Measurements from ENCODE around the gene GTF2H1. TPM values are rescaled to one million over a fixed set of nuclear protein-coding genes. Genes with fewer than 3 reads are reported as not detected.

GTF2H1 gene
- total RNA-seq: 10 to 100 TPM; 29.3 to 30.0 TPM
- long read RNA-seq, transcript GTF2H1-201 (15 exons, 2,982 nt): major isoform, 20 of 38 reads
- long read RNA-seq, partial matches to known transcripts: 5 of 38 reads
- long read RNA-seq, other reads (novel, unspliced or antisense): 9 of 38 reads

- DNase-seq: peak; percentile 96 to 98
- ATAC-seq: peak; percentile 97
- intact Hi-C loops (cut with DNase I, micrococcal nuclease): loop anchor here in 1 of 2 donors (5.0 kb wide), 1 partner anchor 75 kb away; no protein-coding TSS in a partner anchor
Measured at GRCh38 chr11:18321969-18322711, at the start of gene GTF2H1, which contains the start of gene HPS5. TSS of gene GTF2H1 (plus strand) at chr11:18322567. CDS start at chr11:18333075, 10,508 bp downstream. TSS of gene HPS5 (minus strand) at chr11:18322140. CDS start at chr11:18317858, 4,282 bp downstream.

- DNase-seq: no peak
- intact Hi-C loops (cut with DNase I, micrococcal nuclease): no loop called here
- no peak for ATAC-seq
Measured at GRCh38 chr11:18277565-18278271, 44.6 kb upstream of the GTF2H1 start.

- no peak for DNase-seq
- no peak for ATAC-seq
- intact Hi-C loops (cut with DNase I, micrococcal nuclease): no loop called here
Measured at GRCh38 chr11:18280438-18281045, 41.8 kb upstream of the GTF2H1 start.

GRCh38 chr11:18282626-18283025, 39.7 kb upstream of the GTF2H1 start:
- DNase-seq (no peak), ATAC-seq (no peak)
- intact Hi-C loops (cut with DNase I, micrococcal nuclease): no loop called here

- DNase-seq (no peak), ATAC-seq (no peak)
- intact Hi-C loops (cut with DNase I, micrococcal nuclease): no loop called here
Measured at GRCh38 chr11:18285841-18286240, 36.5 kb upstream of the GTF2H1 start.

- intact Hi-C loops (cut with DNase I, micrococcal nuclease): no loop called here
- DNase-seq: no peak
- ATAC-seq: no peak
Measured at GRCh38 chr11:18288911-18289310, 33.5 kb upstream of the GTF2H1 start.

DNA sequence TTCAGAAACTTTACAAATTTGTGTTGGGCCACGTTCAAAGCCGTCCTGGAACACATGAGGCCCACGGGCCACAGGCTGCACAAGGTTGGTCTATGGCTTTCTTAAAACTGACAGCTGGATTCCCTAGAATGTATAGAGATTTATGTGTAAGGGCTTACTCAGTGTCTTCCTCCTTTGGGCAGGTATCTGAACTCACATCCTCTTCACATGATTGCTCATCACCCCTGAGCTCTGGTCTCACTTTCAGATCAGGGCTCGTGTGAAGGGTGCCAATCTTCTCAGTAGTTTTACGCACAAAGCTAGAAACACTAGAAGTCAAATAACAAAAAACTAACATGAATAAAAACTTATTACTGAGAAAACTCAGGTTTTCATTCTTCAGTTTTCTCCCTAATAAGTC, 27.5 kb upstream of the GTF2H1 start:
- ATAC-seq (no peak), DNase-seq (no peak)
- intact Hi-C loops (cut with DNase I, micrococcal nuclease): no loop called here

DNA sequence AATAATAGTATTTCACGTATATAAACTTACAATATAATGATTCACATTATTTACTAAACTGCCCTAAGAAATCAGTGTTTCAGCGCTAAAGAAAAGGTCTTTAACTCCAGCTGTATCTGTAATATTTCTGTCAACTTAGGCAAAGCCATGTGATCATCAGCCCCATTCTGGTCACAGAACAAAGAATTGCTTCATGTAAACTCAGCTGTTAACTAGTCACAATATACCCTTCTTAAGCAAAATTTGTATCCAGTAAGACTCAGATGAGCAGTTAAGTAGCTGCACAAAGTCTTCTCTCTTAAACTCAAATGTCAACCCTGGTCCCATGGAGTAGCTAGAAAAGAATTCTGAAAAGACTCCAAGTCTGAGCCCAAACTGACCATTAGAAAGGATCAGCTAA, 27.1 kb upstream of the GTF2H1 start:
- ATAC-seq (no peak), DNase-seq (no peak)
- intact Hi-C loops (cut with DNase I, micrococcal nuclease): no loop called here

GRCh38 chr11:18299721-18300120, 22.6 kb upstream of the GTF2H1 start:
- intact Hi-C loops (cut with DNase I, micrococcal nuclease): no loop called here
- DNase-seq (no peak), ATAC-seq (no peak)

GRCh38 chr11:18304745-18305144, 17.6 kb upstream of the GTF2H1 start:
- intact Hi-C loops (cut with DNase I, micrococcal nuclease): no loop called here
- peak in 1 of 2 donors; percentile 15 for DNase-seq
- ATAC-seq: peak; percentile 98

DNA sequence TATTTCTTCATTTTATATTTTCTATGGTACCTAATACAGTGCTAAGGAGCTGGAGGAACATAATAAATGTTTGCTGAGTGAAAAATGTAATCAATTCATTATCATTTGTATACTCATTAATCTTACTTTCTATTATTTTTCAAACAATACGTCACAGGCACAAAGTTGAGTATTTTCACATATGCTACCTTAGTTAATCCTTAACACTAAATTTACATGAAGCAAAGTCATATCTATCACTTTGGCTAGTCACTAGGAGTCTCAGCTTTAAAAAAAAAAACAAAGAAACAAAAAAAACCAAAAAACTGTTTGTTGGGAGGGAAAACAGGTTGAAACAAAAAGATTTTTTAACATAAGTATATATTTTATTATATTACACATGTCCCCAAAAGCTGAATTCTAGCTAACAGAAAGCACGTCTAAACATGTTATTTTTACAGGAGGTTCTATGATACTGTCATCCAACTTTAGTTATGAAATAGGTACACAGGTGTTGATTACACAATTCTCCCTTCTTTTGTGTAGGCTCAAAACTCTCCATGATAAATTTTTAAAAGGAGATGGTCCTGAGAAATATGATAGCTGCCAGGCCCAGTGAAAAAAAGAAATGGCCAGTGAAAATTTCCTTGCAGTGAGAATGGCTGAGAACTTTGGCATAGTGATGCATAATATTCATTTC, 14.8 kb upstream of the GTF2H1 start:
- intact Hi-C loops (cut with DNase I, micrococcal nuclease): no loop called here
- no peak for DNase-seq
- ATAC-seq: no peak

DNA sequence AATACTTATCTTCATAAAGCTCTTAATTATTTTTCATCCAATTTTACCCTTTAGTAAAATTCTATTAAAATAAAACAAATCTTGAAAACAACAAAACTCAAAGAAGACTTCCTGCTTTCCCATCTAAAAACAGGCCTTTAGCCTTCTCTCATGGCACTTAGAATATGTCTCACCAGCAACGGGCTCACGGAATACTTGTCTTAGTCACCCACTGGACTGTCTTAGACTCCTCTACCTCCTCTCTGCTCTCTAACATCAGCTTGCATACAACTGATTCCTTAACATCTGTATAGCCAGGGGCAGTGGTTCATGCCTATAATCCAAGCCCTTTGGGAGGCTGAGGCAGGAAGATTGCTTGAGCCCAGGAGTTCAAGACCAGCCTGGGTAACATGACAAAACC, 14.1 kb upstream of the GTF2H1 start:
- DNase-seq: no peak

GRCh38 chr11:18309691-18310090, 12.7 kb upstream of the GTF2H1 start:
- ATAC-seq: no peak
- no peak for DNase-seq
- intact Hi-C loops (cut with DNase I, micrococcal nuclease): no loop called here

More for the DNA sequence above, 14.1 kb upstream of the GTF2H1 start:
- intact Hi-C loops (cut with DNase I, micrococcal nuclease): no loop called here
- ATAC-seq: no peak

DNA sequence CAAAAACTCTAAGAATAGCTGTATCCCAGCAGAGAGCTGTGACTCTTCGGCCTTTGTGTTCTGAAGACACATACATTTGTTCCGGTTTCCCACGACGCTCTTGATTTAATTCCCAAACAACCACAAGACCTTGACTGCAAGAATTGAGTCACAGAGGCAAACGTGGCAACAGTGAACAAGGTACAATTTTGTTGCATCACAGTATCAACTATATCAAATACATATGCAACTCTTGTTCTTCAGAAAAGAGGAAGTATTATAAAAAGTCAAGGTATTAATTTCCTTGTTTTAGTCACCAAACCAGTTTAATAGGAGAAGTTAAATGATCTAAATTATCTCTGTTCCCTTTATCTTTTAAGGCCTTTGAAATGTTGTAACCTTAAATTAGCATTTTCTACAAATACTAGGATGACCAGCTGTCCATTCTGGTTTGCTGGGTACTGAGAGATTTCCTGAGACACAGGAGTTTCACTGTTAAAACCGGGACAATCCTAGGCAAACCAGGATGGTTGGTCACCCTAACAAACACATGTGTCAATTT, 11.5 kb upstream of the GTF2H1 start:
- DNase-seq (no peak), ATAC-seq (no peak)
- intact Hi-C loops (cut with DNase I, micrococcal nuclease): no loop called here

DNA sequence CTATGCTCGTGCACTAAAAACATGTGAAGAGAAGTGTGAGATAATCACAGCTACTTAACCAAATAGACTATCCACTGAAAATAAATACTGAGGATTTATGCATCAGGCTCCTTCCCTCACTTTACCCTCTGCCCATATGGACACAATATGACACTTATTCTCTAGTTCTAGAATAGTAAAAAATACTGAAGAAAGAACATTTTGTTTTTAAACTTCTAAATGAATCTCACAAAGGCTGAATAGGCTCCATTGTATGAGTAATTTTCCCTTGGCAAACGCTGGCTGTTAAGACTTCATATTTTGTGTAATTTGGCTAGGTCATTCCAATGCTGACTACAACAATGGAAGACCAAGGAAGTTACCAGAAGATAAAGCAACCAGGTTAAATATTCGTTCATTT, 10.4 kb upstream of the GTF2H1 start:
- ATAC-seq (no peak), DNase-seq (no peak)
- intact Hi-C loops (cut with DNase I, micrococcal nuclease): no loop called here

DNA sequence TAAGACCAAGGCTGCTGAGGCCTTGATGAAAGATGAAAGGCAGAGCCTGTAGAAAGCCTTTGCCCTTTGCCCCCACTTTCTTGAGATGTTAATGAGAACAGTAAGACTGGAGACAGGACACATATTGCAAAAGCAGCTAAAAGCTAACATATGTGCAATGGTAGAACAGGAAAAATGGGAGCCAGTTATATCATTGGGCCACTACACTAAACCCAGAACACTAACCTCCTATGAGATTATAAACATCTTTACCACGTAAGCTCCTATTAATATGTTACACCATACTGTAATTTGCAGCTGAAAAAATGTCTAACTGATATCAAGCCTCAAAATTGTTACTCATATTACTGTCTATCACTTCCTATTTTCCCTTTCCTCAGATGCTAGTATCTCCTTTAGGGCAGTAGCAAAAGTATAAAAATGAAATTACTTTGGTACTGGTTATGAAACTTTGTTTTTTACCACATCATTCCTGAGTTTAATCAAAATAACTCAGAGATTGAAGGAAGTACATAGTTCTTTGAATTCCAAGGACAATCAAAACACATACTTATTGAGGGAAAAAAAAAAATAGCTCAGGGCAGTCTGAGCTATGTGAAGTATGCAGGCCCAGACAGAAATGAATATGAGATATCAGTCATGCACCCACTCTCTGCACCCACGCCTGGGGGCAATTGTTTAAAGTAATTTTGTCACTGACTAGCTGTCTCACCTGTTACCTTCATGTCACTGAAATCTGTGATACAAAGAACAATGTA, 9.5 kb upstream of the GTF2H1 start:
- intact Hi-C loops (cut with DNase I, micrococcal nuclease): no loop called here
- DNase-seq (no peak), ATAC-seq (no peak)

DNA sequence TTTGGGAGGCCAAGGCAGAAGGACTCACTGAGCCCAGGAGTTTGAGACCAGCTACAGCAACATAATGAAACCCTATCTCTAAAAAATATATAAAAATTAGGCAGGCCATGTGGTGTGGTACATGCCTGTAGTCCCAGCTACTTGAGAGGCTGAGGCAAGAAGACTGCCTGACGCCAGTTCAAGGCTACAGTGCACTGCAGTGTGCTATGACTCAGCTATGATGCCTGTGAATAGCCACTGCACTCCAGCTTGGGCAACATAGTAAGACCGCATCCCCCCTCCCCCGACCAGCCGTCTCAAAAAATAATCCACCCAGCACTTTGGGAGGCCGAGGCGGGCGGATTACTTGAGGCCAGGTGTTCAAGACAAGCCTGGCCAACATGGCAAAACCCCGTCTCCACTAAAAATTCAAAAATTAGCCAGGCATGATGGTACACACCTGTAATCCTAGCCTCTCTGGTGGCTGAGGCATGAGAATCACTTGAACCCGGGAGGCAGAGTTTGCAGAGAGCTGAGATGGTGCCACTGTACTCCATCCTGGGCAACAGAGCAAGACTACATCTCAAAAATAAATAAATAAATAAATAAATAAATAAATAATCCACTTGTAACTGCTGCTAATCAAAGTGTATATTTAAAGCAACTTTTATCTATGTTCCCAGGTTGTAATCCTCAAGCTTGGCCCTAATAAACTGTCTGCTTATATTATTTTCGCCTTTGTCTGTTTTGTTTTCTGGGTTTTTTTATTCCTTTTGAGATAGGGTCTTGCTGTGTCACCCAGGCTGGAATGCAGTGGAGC, 8.2 kb upstream of the GTF2H1 start:
- ATAC-seq (no peak), DNase-seq (no peak)
- intact Hi-C loops (cut with DNase I, micrococcal nuclease): no loop called here

Data from left colon (tissue), 2 donors.